Upper lobe of right lung (tissue), 1 donor: Measurements from ENCODE around the gene MRPS10. TPM values are rescaled to one million over a fixed set of nuclear protein-coding genes. Genes with fewer than 3 reads are reported as not detected.

Source experiments
- ATAC-seq: fragments of 200-7000 bp; cut with Tn5 transposase; one replicate; pipeline ENCODE4 v1.9.1; 2020; ENCODE audit warnings: mild to moderate bottlenecking, moderate library complexity
- DNase-seq: peaks from one replicate; pipeline ENCODE4 v3.0.0-alpha.2; 2020
- H3K27ac ChIP-seq: fragments of 200-600 bp; one replicate; pipeline ENCODE4 v1.8.0; 2022
- H3K27me3 ChIP-seq: fragments of 200-600 bp; one replicate; pipeline ENCODE4 v1.8.0; 2022; ENCODE audit warnings: mild to moderate bottlenecking
- H3K36me3 ChIP-seq: fragments of 200-600 bp; one replicate; pipeline ENCODE4 v1.8.0; 2022
- H3K4me1 ChIP-seq: fragments of 200-600 bp; one replicate; pipeline ENCODE4 v1.8.0; 2022
- H3K4me3 ChIP-seq: fragments of 200-600 bp; one replicate; pipeline ENCODE4 v1.8.0; 2022; ENCODE audit warnings: mild to moderate bottlenecking
- H3K9me3 ChIP-seq: fragments of 200-600 bp; one replicate; pipeline ENCODE4 v1.8.0; 2022
- intact Hi-C: fragments of 100-400 bp; cut with DNase I; formaldehyde crosslinking; loops from one replicate; pipeline ENCODE4 v1.11.0; 2022
- total RNA-seq: library from RNA; stranded (reverse); fragmentation: NEBNext Ultra II Directional; extraction: Animal tissue kit (Norgen Biotek cat#: 25700); gene quantifications from one replicate; pipeline ENCODE4 v1.2.1, GENCODE V29; 2021
- TF ChIP-seq, protein P1 (sequence below): fragments of 200-600 bp; IDR thresholded peaks from one replicate; pipeline ENCODE4 v1.8.0; 2022; ENCODE audit warnings: antibody characterized with exemption
- donor health status: DM: no; HTN: yes; CAD: no; lungs with severe emphysema.

Gene MRPS10
- total RNA-seq, 1 donor from 2014 or later = 24.8 TPM

DNA sequence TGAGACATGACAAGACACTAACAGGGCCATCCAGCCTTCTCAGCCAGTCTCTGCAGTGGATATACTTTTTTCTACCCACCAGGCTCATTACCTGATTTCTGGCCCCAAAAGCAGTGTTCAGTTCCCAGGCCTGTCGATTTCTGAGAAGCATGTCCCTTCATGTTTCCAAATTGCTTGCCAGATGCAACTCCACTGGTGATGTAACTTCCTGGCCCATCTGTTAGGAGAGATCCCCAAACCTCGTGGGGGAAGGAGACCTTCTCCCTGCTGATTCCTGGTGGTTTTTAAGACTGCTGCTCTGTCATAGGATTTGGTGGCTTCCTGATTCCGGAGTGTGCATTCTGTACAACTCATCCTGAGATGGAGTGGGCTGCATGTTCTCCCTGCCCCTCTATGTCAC, 31.6 kb upstream of the MRPS10 start:
- no peak for DNase-seq
- no peak overlapping the region for H3K4me3 ChIP-seq
- H3K27me3 ChIP-seq = no peaks in the 10 kb centered on the region
- ATAC-seq = peak; percentile 20
- TF ChIP-seq, protein P1, sequence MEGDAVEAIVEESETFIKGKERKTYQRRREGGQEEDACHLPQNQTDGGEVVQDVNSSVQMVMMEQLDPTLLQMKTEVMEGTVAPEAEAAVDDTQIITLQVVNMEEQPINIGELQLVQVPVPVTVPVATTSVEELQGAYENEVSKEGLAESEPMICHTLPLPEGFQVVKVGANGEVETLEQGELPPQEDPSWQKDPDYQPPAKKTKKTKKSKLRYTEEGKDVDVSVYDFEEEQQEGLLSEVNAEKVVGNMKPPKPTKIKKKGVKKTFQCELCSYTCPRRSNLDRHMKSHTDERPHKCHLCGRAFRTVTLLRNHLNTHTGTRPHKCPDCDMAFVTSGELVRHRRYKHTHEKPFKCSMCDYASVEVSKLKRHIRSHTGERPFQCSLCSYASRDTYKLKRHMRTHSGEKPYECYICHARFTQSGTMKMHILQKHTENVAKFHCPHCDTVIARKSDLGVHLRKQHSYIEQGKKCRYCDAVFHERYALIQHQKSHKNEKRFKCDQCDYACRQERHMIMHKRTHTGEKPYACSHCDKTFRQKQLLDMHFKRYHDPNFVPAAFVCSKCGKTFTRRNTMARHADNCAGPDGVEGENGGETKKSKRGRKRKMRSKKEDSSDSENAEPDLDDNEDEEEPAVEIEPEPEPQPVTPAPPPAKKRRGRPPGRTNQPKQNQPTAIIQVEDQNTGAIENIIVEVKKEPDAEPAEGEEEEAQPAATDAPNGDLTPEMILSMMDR = no peak
- peaks cover 5% of the 10 kb centered on the region for H3K4me1 ChIP-seq
- peaks cover 3% of the 10 kb centered on the region for H3K36me3 ChIP-seq
- intact Hi-C loops = no loop called here
- no peaks in the 10 kb centered on the region for H3K9me3 ChIP-seq
- H3K27ac ChIP-seq = no peak overlapping the region

DNA sequence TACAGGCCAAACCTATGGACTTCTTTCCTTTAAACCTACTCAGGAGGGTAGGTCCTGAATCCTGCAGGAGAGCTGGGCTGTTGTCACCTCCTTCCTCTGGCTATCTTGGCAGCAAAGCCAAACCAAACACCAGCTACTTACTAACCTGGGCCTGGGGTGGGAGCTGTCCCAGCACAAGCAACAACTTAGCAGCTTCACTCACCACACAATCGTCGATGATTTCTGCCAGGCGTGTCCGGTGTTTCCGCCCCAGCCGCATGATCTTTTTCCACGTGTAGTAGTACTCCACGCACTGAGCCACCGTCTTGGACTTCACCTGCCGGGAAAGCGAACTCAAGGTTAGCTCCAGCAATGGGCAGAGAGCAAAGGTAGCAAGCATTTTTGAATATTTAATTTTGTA, 25.4 kb upstream of the MRPS10 start:
- ATAC-seq (no peak), DNase-seq (no peak)
- no peak overlapping the region for H3K27ac ChIP-seq
- H3K4me1 ChIP-seq = no peaks in the 10 kb centered on the region
- H3K36me3 ChIP-seq = peaks cover 23% of the 10 kb centered on the region
- TF ChIP-seq, protein P1 = no peak
- H3K27me3 ChIP-seq = no peaks in the 10 kb centered on the region
- no peak overlapping the region for H3K4me3 ChIP-seq
- intact Hi-C loops = no loop called here
- H3K9me3 ChIP-seq = no peaks in the 10 kb centered on the region

DNA sequence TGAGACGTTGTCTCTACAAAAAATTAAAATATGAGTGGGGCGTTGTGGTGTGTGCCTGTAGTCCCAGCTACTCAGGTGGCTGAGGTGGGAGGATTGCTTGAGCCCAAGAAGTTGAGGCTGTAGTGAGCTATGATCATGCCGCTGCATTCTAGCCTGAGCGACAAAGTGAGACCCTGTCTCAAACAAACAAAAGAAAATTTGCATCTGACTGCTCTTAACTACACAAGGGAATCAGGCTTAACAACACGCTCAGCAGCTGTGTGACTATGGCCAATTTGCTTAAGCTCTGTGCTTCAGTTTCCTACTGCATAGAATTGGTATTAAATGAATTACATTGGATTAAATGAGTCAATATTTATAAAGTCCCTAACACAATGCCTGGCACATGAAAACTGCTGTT, 24.3 kb upstream of the MRPS10 start:
- DNase-seq (no peak), ATAC-seq (no peak)
- intact Hi-C loops = no loop called here
- Histone ChIP-seq H3K9me3 (no peaks in the 10 kb centered on the region), H3K27ac (no peak overlapping the region), H3K4me1 (no peaks in the 10 kb centered on the region), H3K36me3 (peaks cover 23% of the 10 kb centered on the region), H3K4me3 (no peak overlapping the region), H3K27me3 (no peaks in the 10 kb centered on the region)
- TF ChIP-seq, protein P1 = no peak

DNA sequence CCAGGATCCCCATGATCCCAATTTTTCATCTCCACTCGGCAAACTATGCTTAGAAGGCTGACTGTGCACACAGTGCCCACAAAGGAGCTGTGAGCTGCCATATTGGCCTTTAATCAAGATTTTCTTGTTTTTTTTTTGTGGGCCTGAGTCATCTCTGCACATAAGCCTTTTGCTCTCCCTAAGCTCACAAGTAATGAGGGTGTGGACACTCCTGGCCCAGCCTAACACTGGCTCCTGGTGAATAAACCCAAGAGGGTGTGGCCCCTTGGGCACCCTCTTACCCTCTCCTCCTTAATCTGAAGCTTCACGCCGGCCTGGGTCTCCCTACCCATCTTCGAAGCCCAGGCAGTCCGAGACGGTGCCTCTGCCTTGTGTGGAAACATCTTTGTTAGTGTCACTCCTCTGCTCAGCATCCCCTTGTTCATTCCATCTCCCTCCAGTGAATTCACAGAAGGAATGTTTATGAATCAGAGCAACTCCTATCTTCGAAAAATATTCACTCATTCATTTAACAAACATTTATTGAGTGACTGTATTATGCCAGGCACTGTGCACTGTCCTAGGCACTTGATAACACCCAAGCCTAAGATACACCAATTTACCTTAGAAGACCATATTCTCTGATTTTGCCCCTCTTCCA, 22.2 kb upstream of the MRPS10 start:
- DNase-seq = no peak
- Histone ChIP-seq H3K27ac (no peak overlapping the region), H3K9me3 (no peaks in the 10 kb centered on the region), H3K4me1 (no peaks in the 10 kb centered on the region), H3K36me3 (peaks cover 23% of the 10 kb centered on the region), H3K4me3 (no peak overlapping the region), H3K27me3 (no peaks in the 10 kb centered on the region)
- no peak for ATAC-seq
- TF ChIP-seq, protein P1 = no peak
- intact Hi-C loops = no loop called here

DNA sequence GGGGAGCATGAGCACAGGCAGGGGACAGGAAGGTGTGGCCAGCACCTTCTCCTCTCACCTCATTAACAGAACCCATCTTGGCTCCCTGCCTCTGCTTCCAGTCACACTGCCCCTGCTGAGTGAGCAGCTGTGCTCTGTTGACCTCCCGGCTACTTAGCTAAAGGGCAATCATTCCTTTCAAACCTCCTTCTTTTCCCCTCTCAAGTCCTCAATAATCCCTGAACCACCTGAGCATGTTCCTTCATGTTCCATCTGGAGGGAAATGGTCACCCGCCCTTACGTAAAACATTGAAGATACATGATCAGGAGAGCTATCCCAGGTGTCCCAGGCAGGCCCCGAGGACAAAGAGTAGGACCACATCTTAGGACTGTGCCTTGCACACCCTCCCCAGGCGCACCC, 21.7 kb upstream of the MRPS10 start:
- Histone ChIP-seq H3K27ac (no peak overlapping the region), H3K9me3 (no peaks in the 10 kb centered on the region), H3K4me3 (no peak overlapping the region), H3K36me3 (peaks cover 23% of the 10 kb centered on the region), H3K4me1 (no peaks in the 10 kb centered on the region), H3K27me3 (no peaks in the 10 kb centered on the region)
- TF ChIP-seq, protein P1 = no peak
- ATAC-seq (no peak), DNase-seq (no peak)
- intact Hi-C loops = no loop called here

DNA sequence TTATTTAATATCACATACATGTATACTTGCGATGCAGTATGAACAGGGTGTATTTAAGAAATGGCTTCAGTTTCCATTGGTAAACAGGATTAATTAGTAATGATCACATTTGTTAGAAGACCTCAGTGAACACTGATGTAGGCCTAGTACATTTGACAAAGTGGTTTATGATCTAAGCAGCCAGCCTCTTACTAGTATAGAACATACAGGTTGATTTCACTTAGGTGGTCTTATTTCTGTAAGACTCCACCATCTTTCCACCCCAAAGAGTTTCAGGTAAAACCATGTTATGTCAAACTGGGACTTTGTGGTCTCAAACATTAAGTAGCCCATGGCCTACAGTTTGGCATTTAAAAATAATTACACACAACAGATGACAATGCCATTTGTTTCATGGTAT, 20.2 kb upstream of the MRPS10 start:
- H3K27ac ChIP-seq = no peak overlapping the region
- H3K27me3 ChIP-seq = no peaks in the 10 kb centered on the region
- no peak for ATAC-seq

More for the DNA sequence above, 20.2 kb upstream of the MRPS10 start:
- TF ChIP-seq, protein P1 = no peak
- H3K4me3 ChIP-seq = no peak overlapping the region
- intact Hi-C loops = no loop called here
- no peak for DNase-seq
- no peaks in the 10 kb centered on the region for H3K9me3 ChIP-seq
- H3K36me3 ChIP-seq = peaks cover 20% of the 10 kb centered on the region
- H3K4me1 ChIP-seq = no peaks in the 10 kb centered on the region
